ENCODE results near the gene ZNF780B. TPM values are rescaled to one million over a fixed set of nuclear protein-coding genes. Genes with fewer than 3 reads are reported as not detected.
A peak's percentile ranks its signal among the peaks of the same experiment; 100 is the strongest.

The ZNF780B gene
- total and polyA plus RNA-seq, 2 experiments from 2014 or later, result 3.1 to 11.5 TPM

GRCh38 chr19:40090241-40091204 lies 34.5 kb upstream of the ZNF780B start, which contains the start of gene ZNF780A:
Gene ZNF780A, minus strand, starts transcription at chr19:40090943. Its CDS starts 6,190 bp downstream, at chr19:40084753.
- WGBS (ENCODE audit: low lambda C conversion rate, missing lambda C conversion rate), result 1% methylated on average over 46 of the region's 47 CpGs
- H3K4me1 ChIP-seq (ENCODE audit: insufficient read depth), result peaks cover 8% of the 10 kb centered on the region

GRCh38 chr19:40089462-40089861 lies 33.4 kb upstream of the ZNF780B start:
- WGBS (ENCODE audit: low lambda C conversion rate, missing lambda C conversion rate), result 79% methylated on average over 4 of the region's 4 CpGs
- H4K20me1 ChIP-seq (ENCODE audit: insufficient read depth, poor library complexity, severe bottlenecking), result peaks cover 3% of the 10 kb centered on the region
- peak overlapping the region; percentile 79 for H3K4me2 ChIP-seq
- no peaks in the 10 kb centered on the region for H3K27me3 ChIP-seq
- no peak for DNase-seq (ENCODE audit: low spot score)
- TF ChIP-seq CTCF (IDR thresholded peaks at IDR 0.05; ENCODE audit: poor library complexity), result no peak
- H3K4me1 ChIP-seq (ENCODE audit: insufficient read depth), result peaks cover 8% of the 10 kb centered on the region
- H3K79me2 ChIP-seq, result peaks cover 56% of the 10 kb centered on the region
- H3K4me3 ChIP-seq, result peak overlapping the region; percentile 62
- H3K36me3 ChIP-seq (replicated peaks; ENCODE audit: insufficient read depth, low read depth), result no peaks in the 10 kb centered on the region
- no peaks in the 10 kb centered on the region for H3K9me2 ChIP-seq (replicated peaks; ENCODE audit: insufficient read depth)
- no peaks in the 10 kb centered on the region for H3K9me3 ChIP-seq (ENCODE audit: low read depth)
- H3K27ac ChIP-seq, result peak overlapping the region; percentile 98
- H2AFZ ChIP-seq, result peak overlapping the region; percentile 97

More at GRCh38 chr19:40090241-40091204, 34.5 kb upstream of the ZNF780B start, which contains the start of gene ZNF780A:
- peak; percentile 80 for DNase-seq (ENCODE audit: low spot score)
- Histone ChIP-seq H3K9me2 (replicated peaks; ENCODE audit: insufficient read depth) (no peaks in the 10 kb centered on the region), H3K36me3 (replicated peaks; ENCODE audit: insufficient read depth, low read depth) (no peaks in the 10 kb centered on the region), H3K27me3 (no peaks in the 10 kb centered on the region), H4K20me1 (ENCODE audit: insufficient read depth, poor library complexity, severe bottlenecking) (peaks cover 3% of the 10 kb centered on the region), H3K27ac (peak within 1 kb of the TSS; percentile 98), H3K9me3 (ENCODE audit: low read depth) (no peaks in the 10 kb centered on the region), H3K79me2 (peaks cover 45% of the 10 kb centered on the region), H3K4me2 (peak within 1 kb of the TSS; percentile 79), H2AFZ (peak within 1 kb of the TSS; percentile 97), H3K4me3 (peak within 1 kb of the TSS; percentile 62)
- no peak for TF ChIP-seq EZH2 (IDR thresholded peaks at IDR 0.05; ENCODE audit: borderline replicate concordance)
- no peak for TF ChIP-seq EZH2phosphoT487 (IDR thresholded peaks at IDR 0.05; ENCODE audit: low read depth, severe bottlenecking, unreplicated experiment)
- TF ChIP-seq CTCF (IDR thresholded peaks at IDR 0.05; ENCODE audit: poor library complexity), result no peak

GRCh38 chr19:40088299-40089047 lies 32.4 kb upstream of the ZNF780B start:
- Histone ChIP-seq H4K20me1 (ENCODE audit: insufficient read depth, poor library complexity, severe bottlenecking) (peaks cover 3% of the 10 kb centered on the region), H3K4me3 (no peak overlapping the region), H3K27ac (no peak overlapping the region), H3K79me2 (peaks cover 59% of the 10 kb centered on the region), H3K36me3 (replicated peaks; ENCODE audit: insufficient read depth, low read depth) (no peaks in the 10 kb centered on the region), H3K9me3 (ENCODE audit: low read depth) (no peaks in the 10 kb centered on the region), H3K4me2 (peak overlapping the region; percentile 79), H3K4me1 (ENCODE audit: insufficient read depth) (peaks cover 8% of the 10 kb centered on the region), H3K9me2 (replicated peaks; ENCODE audit: insufficient read depth) (no peaks in the 10 kb centered on the region), H3K27me3 (no peaks in the 10 kb centered on the region), H2AFZ (no peak overlapping the region)
- 100% methylated on average over 5 of the region's 5 CpGs for WGBS (ENCODE audit: low lambda C conversion rate, missing lambda C conversion rate)
- no peak for DNase-seq (ENCODE audit: low spot score)
- TF ChIP-seq CTCF (IDR thresholded peaks at IDR 0.05; ENCODE audit: poor library complexity) (no peak), EZH2 (IDR thresholded peaks at IDR 0.05; ENCODE audit: borderline replicate concordance) (no peak), EZH2phosphoT487 (IDR thresholded peaks at IDR 0.05; ENCODE audit: low read depth, severe bottlenecking, unreplicated experiment) (no peak)

Measured in hepatocyte (in vitro differentiated cells).